IPS DF 19.7 (cell line): ENCODE measurements around the gene LAMTOR3.
"Not testable (repeated sequence)": the region's sequence is repeated elsewhere in the genome, so short reads cannot be mapped to it uniquely, and the experiment has no call there.

Source experiments
- DNase-seq: peaks from one replicate; pipeline ENCODE4 v3.0.0-alpha.2; 2013; ENCODE audit warnings: low read depth, low spot score

The LAMTOR3 gene

GRCh38 chr4:99830051-99830450 lies 64.2 kb downstream of the LAMTOR3 start:
- DNase-seq, result not testable (repeated sequence)

GRCh38 chr4:99828477-99828876 lies 65.8 kb downstream of the LAMTOR3 start:
- no peak for DNase-seq
